Neural cell (in vitro differentiated cells): Measurements from ENCODE around the gene RASSF4. TPM values are rescaled to one million over a fixed set of nuclear protein-coding genes. Genes with fewer than 3 reads are reported as not detected.

Experiments used
- H2AFZ ChIP-seq: fragments of 200-600, 300-800 bp; sonication (generic), shearing (Covaris generic); 2 replicates; pipeline ENCODE4 v1.6.0; 2014; ENCODE audit warnings: low read depth, mild to moderate bottlenecking, antibody characterized with exemption, low read length, moderate library complexity
- H3F3A ChIP-seq: fragments of 200-600 bp; shearing (Covaris generic); 2 replicates; pipeline ENCODE4 v1.6.1; 2016; ENCODE audit warnings: mild to moderate bottlenecking, moderate library complexity, mixed read lengths, antibody characterized with exemption, low read length; ENCODE audit not compliant: insufficient read depth, poor library complexity, severe bottlenecking
- H3K27ac ChIP-seq: fragments of 200-600, 300-800 bp; sonication (generic), shearing (Covaris generic); 2 replicates; pipeline ENCODE4 v1.5.1; 2014; ENCODE audit warnings: mild to moderate bottlenecking, low read length, moderate library complexity
- H3K27me3 ChIP-seq: fragments of 300-800, 200-600 bp; sonication (generic), shearing (Covaris generic); 2 replicates; pipeline ENCODE4 v1.6.0; 2014; ENCODE audit warnings: mild to moderate bottlenecking, low read depth, low read length, moderate library complexity; ENCODE audit not compliant: insufficient read depth
- H3K36me3 ChIP-seq: fragments of 300-800, 200-600 bp; sonication (generic), shearing (Covaris generic); 2 replicates; pipeline ENCODE4 v1.5.1; 2014; ENCODE audit warnings: mild to moderate bottlenecking, antibody characterized with exemption, low read length, moderate library complexity; ENCODE audit not compliant: insufficient read depth
- H3K4me2 ChIP-seq: fragments of 300-800, 200-600 bp; sonication (generic), shearing (Covaris generic); 2 replicates; pipeline ENCODE4 v1.6.0; 2014; ENCODE audit warnings: mild to moderate bottlenecking, low read length
- H3K4me3 ChIP-seq: fragments of 300-800, 200-600 bp; sonication (generic), shearing (Covaris generic); 2 replicates; pipeline ENCODE4 v1.5.1; 2014; ENCODE audit warnings: mild to moderate bottlenecking, low read length, moderate library complexity
- H3K79me2 ChIP-seq: fragments of 200-600 bp; shearing (Covaris generic); replicated peaks from 2 replicates; pipeline ENCODE4 v1.6.0; 2014; ENCODE audit warnings: mild to moderate bottlenecking, low read length, moderate library complexity; ENCODE audit not compliant: insufficient read depth
- H3K9ac ChIP-seq: fragments of 300-800, 200-600 bp; sonication (generic), shearing (Covaris generic); 2 replicates; pipeline ENCODE4 v1.6.1; 2016; ENCODE audit warnings: mild to moderate bottlenecking, low read length, mixed read lengths
- H3K9me2 ChIP-seq: fragments of 200-600 bp; shearing (Covaris generic); 2 replicates; pipeline ENCODE4 v1.6.1; 2016; ENCODE audit warnings: mild to moderate bottlenecking, low read length, mixed read lengths; ENCODE audit not compliant: insufficient read depth
- H3K9me3 ChIP-seq: fragments of 200-600, 300-800 bp; sonication (generic), shearing (Covaris generic); 2 replicates; pipeline ENCODE4 v1.6.1; 2016; ENCODE audit warnings: mild to moderate bottlenecking, mixed run types, low read length, moderate library complexity, mixed read lengths
- H4K20me1 ChIP-seq: fragments of 200-600 bp; shearing (Covaris generic); 2 replicates; pipeline ENCODE4 v1.6.1; 2016; ENCODE audit warnings: mild to moderate bottlenecking, mixed run types; ENCODE audit not compliant: insufficient read depth
- EP300 ChIP-seq: fragments of 450-650 bp; conservative IDR thresholded peaks from 2 replicates; pipeline ENCODE4 v1.6.1; 2014; ENCODE audit warnings: antibody characterized with exemption, mild to moderate bottlenecking, moderate library complexity; ENCODE audit not compliant: poor library complexity, severe bottlenecking
- EZH2 ChIP-seq: fragments of 200-600, 300-800 bp; shearing (Covaris generic), sonication (generic); IDR thresholded peaks from 2 replicates; pipeline ENCODE4 v1.6.1; 2014; ENCODE audit warnings: antibody characterized with exemption, low read length, borderline replicate concordance, mild to moderate bottlenecking; ENCODE audit not compliant: insufficient read depth, poor library complexity, severe bottlenecking
- MXI1 ChIP-seq: fragments of 450-650 bp; conservative IDR thresholded peaks from 2 replicates; pipeline ENCODE4 v1.6.1; 2014; ENCODE audit warnings: antibody characterized with exemption, mild to moderate bottlenecking; ENCODE audit not compliant: poor library complexity, severe bottlenecking
- POLR2AphosphoS5 ChIP-seq: IDR thresholded peaks from 2 replicates; pipeline ENCODE4 v1.6.1; 2012
- RAD21 ChIP-seq: fragments of 450-650 bp; conservative IDR thresholded peaks from 2 replicates; pipeline ENCODE4 v1.6.1; 2014; ENCODE audit warnings: antibody characterized with exemption, mild to moderate bottlenecking, moderate library complexity
- SMC3 ChIP-seq: fragments of 450-650 bp; conservative IDR thresholded peaks from 2 replicates; pipeline ENCODE4 v1.6.1; 2014; ENCODE audit warnings: antibody characterized with exemption, mild to moderate bottlenecking, moderate library complexity; ENCODE audit not compliant: poor library complexity
- TAF1 ChIP-seq: IDR thresholded peaks from 2 replicates; pipeline ENCODE4 v1.6.1; 2012; ENCODE audit warnings: low read depth
- polyA plus RNA-seq: library from polyadenylated mRNA; depleted of rRNA; stranded (reverse); fragments of >200 nt; gene quantifications from 2 replicates; pipeline ENCODE4 v1.2.3, GENCODE V29; 2014
- TF ChIP-seq, protein P1 (sequence below): fragments of 450-650 bp; IDR thresholded peaks from 2 replicates; pipeline ENCODE4 v1.5.1; 2014; ENCODE audit warnings: antibody characterized with exemption, mild to moderate bottlenecking, moderate library complexity; ENCODE audit not compliant: poor library complexity, severe bottlenecking
- TF ChIP-seq, protein P2 (sequence below): IDR thresholded peaks from 2 replicates; pipeline ENCODE4 v1.6.1; 2012; ENCODE audit warnings: borderline replicate concordance

RASSF4 gene
- polyA plus RNA-seq, 1 donor from 2014 or later = 10.2 TPM

DNA sequence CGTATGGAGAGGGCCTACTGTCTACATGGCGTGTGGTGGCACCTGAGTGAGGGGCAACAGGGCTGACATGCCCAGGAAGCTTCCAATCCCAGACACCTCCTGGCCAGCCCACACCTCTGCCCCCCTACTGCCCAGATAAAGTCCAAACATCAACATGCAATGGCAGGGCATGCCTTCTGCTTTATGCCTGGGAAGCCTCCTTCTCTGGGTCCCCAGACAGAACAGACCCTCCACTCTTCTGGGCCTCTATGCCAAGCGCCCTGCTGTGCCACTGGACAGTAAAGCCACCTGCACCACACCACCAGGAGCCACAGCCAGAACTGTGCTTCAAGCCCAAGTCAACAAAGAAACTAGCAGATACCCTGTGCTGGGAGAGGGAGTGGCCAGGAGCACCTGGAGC, 36.0 kb upstream of the RASSF4 start:
- Histone ChIP-seq H3K27ac (no peak overlapping the region), H3K27me3 (no peaks in the 10 kb centered on the region), H2AFZ (no peak overlapping the region), H3K9me2 (no peaks in the 10 kb centered on the region), H3F3A (no peaks in the 10 kb centered on the region), H3K4me3 (no peak overlapping the region), H3K9ac (no peak overlapping the region), H3K36me3 (no peaks in the 10 kb centered on the region), H3K9me3 (no peaks in the 10 kb centered on the region), H4K20me1 (no peaks in the 10 kb centered on the region), H3K4me2 (no peak overlapping the region), H3K79me2 (no peaks in the 10 kb centered on the region)
- TF ChIP-seq RAD21 = no peak
- no peak for TF ChIP-seq EZH2
- no peak for TF ChIP-seq POLR2AphosphoS5
- no peak for TF ChIP-seq EP300
- TF ChIP-seq, protein P1, sequence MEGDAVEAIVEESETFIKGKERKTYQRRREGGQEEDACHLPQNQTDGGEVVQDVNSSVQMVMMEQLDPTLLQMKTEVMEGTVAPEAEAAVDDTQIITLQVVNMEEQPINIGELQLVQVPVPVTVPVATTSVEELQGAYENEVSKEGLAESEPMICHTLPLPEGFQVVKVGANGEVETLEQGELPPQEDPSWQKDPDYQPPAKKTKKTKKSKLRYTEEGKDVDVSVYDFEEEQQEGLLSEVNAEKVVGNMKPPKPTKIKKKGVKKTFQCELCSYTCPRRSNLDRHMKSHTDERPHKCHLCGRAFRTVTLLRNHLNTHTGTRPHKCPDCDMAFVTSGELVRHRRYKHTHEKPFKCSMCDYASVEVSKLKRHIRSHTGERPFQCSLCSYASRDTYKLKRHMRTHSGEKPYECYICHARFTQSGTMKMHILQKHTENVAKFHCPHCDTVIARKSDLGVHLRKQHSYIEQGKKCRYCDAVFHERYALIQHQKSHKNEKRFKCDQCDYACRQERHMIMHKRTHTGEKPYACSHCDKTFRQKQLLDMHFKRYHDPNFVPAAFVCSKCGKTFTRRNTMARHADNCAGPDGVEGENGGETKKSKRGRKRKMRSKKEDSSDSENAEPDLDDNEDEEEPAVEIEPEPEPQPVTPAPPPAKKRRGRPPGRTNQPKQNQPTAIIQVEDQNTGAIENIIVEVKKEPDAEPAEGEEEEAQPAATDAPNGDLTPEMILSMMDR = no peak
- TF ChIP-seq SMC3 = no peak
- TF ChIP-seq, protein P2, sequence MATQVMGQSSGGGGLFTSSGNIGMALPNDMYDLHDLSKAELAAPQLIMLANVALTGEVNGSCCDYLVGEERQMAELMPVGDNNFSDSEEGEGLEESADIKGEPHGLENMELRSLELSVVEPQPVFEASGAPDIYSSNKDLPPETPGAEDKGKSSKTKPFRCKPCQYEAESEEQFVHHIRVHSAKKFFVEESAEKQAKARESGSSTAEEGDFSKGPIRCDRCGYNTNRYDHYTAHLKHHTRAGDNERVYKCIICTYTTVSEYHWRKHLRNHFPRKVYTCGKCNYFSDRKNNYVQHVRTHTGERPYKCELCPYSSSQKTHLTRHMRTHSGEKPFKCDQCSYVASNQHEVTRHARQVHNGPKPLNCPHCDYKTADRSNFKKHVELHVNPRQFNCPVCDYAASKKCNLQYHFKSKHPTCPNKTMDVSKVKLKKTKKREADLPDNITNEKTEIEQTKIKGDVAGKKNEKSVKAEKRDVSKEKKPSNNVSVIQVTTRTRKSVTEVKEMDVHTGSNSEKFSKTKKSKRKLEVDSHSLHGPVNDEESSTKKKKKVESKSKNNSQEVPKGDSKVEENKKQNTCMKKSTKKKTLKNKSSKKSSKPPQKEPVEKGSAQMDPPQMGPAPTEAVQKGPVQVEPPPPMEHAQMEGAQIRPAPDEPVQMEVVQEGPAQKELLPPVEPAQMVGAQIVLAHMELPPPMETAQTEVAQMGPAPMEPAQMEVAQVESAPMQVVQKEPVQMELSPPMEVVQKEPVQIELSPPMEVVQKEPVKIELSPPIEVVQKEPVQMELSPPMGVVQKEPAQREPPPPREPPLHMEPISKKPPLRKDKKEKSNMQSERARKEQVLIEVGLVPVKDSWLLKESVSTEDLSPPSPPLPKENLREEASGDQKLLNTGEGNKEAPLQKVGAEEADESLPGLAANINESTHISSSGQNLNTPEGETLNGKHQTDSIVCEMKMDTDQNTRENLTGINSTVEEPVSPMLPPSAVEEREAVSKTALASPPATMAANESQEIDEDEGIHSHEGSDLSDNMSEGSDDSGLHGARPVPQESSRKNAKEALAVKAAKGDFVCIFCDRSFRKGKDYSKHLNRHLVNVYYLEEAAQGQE = no peak
- no peak for TF ChIP-seq MXI1
- TF ChIP-seq TAF1 = no peak

DNA sequence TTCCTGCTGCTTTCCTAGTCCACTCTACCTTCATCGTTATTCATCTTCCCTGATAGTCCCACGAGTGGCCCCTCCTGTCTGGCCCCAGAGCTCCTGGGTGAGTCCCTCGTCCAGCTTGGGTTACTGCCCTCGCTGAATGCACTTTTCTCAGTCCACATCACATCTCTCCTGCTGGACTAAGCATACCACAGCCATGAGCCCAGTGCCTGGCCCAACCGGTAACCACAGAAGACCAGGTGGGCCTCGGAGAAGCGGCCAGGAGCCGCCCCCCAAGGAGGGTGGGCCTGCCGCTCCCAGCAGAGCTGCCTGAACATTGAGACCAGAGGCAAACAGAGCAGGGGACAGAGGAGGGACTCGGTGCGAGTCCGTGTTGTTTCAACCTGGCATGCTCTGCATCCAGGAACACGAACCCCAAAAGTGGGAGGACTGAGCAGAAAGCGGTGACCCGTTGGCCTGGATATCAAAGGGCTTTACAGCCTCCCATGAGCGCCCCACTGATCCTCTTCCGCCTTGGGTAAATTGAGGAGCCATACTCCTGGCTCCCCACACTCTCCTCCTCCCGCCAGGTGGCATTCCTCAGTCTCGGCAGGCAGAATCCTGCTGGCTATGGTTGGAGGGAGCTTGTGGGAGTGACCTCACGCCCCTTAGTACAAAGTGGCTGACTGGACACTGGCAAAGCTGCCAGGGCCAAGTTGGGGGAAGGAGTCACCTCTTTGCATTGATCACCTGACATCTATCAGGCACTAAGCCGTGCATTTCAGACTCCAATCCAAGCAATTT, 35.2 kb upstream of the RASSF4 start:
- no peak overlapping the region for H2AFZ ChIP-seq
- H4K20me1 ChIP-seq = no peaks in the 10 kb centered on the region
- no peak overlapping the region for H3K27ac ChIP-seq
- H3K4me3 ChIP-seq = no peak overlapping the region
- no peak for TF ChIP-seq TAF1
- H3K9ac ChIP-seq = no peak overlapping the region
- no peaks in the 10 kb centered on the region for H3K27me3 ChIP-seq
- no peaks in the 10 kb centered on the region for H3K79me2 ChIP-seq
- H3K9me3 ChIP-seq = no peaks in the 10 kb centered on the region
- no peak overlapping the region for H3K4me2 ChIP-seq
- no peaks in the 10 kb centered on the region for H3F3A ChIP-seq
- no peaks in the 10 kb centered on the region for H3K9me2 ChIP-seq
- no peaks in the 10 kb centered on the region for H3K36me3 ChIP-seq
